K562 (cell line): Measurements from ENCODE around the gene DTHD1. TPM values are rescaled to one million over a fixed set of nuclear protein-coding genes. Genes with fewer than 3 reads are reported as not detected.

ENCODE experiments used
- ATAC-seq: fragments of 200-7000 bp; cut with Tn5 transposase; 3 replicates; pipeline ENCODE4 v1.9.1; 2020; ENCODE audit warnings: moderate library complexity
- BruUV-seq: library from RNA; stranded (reverse); fragments of 400-500 nt; replicated peaks from 2 replicates; lab custom pipeline; 2021; lab: Mats Ljungman, UMichigan
- CTCF ChIA-PET: fragments of 300-600 bp; formaldehyde crosslinking; extraction: SDS; loops from one replicate; lab custom pipeline; 2021; ENCODE audit warnings: low intra/inter-chr PET ratio; lab: Yijun Ruan, JAX
- POLR2A ChIA-PET: fragments of 300-600, 350-650 bp; sonication (Branson Sonifier 250); formaldehyde crosslinking; extraction: SDS; loops from one replicate; lab custom pipeline; 2021; ENCODE audit warnings: antibody characterized with exemption, inconsistent platforms; lab: Yijun Ruan, JAX
- DNase-seq, 4 experiments: peaks; one replicate each; pipeline versions ENCODE4 v3.0.0 to v3.0.0-alpha.2; 2011 to 2018; ENCODE audit warnings: low spot score in 3 of 4, mixed read lengths in 3 of 4; ENCODE audit errors: extremely low read depth in 1 of 4
- FAIRE-seq: peaks from 2 replicates; lab custom pipeline; 2011; peaks lifted over from hg19 to GRCh38; lab: Jason Lieb, UNC
- H2AFZ ChIP-seq: 2 replicates; pipeline ENCODE4 v1.6.0; 2011; ENCODE audit warnings: low read depth, low read length, control low read depth, inconsistent platforms
- H3K27ac ChIP-seq: fragments of 200-600 bp; 3 replicates; pipeline ENCODE4 v1.8.0; 2011; ENCODE audit warnings: low read depth, mild to moderate bottlenecking, control low read depth, inconsistent platforms, low read length, moderate library complexity, mixed read lengths; ENCODE audit errors: extremely low read depth
- H3K27me3 ChIP-seq, 2 experiments: fragments of 300-600 bp in 1 of 2; 2 replicates in 1 of 2; 3 replicates in 1 of 2; pipeline versions ENCODE4 v1.6.0 to v1.8.0; 2011; ENCODE audit warnings: inconsistent platforms in 2 of 2, low read length in 2 of 2, mild to moderate bottlenecking in 1 of 2, mixed read lengths in 1 of 2, moderate library complexity in 1 of 2; ENCODE audit not compliant: control insufficient read depth in 2 of 2, insufficient read depth in 2 of 2
- H3K36me3 ChIP-seq: fragments of 300-600 bp; 3 replicates; pipeline ENCODE4 v1.8.0; 2011; ENCODE audit warnings: mild to moderate bottlenecking, low read length, inconsistent platforms; ENCODE audit not compliant: control insufficient read depth, insufficient read depth
- H3K4me1 ChIP-seq, 2 experiments: fragments of 200-600 bp in 1 of 2; replicated peaks in 1 of 2; 2 replicates in 1 of 2; 3 replicates in 1 of 2; pipeline versions ENCODE4 v1.5.1 to v1.8.0; 2011; ENCODE audit warnings: inconsistent platforms in 2 of 2, low read length in 2 of 2, mild to moderate bottlenecking in 1 of 2, mixed read lengths in 1 of 2, moderate library complexity in 1 of 2; ENCODE audit not compliant: control insufficient read depth in 2 of 2, insufficient read depth in 2 of 2
- H3K4me2 ChIP-seq: 2 replicates; pipeline ENCODE4 v1.6.1; 2011; ENCODE audit warnings: low read length, control low read depth, inconsistent platforms, mixed read lengths; ENCODE audit not compliant: insufficient read depth
- H3K4me3 ChIP-seq: fragments of 200-600 bp; sonication (generic), shearing (Covaris generic); 2 replicates; pipeline ENCODE4 v1.5.1; 2016; ENCODE audit warnings: control low read depth, inconsistent platforms
- H3K79me2 ChIP-seq: fragments of 200-600 bp; 3 replicates; pipeline ENCODE4 v1.8.0; 2011; ENCODE audit warnings: low read length, inconsistent platforms; ENCODE audit not compliant: control insufficient read depth, insufficient read depth
- H3K9ac ChIP-seq, 2 experiments: 2 replicates each; pipeline versions ENCODE4 v1.6.0 to v1.6.1; 2011; ENCODE audit warnings: low read depth in 2 of 2, low read length in 2 of 2, control low read depth in 1 of 2, inconsistent platforms in 1 of 2, mild to moderate bottlenecking in 1 of 2, mixed read lengths in 1 of 2; ENCODE audit not compliant: insufficient read depth in 1 of 2
- H3K9me1 ChIP-seq: one replicate; pipeline ENCODE4 v1.6.0; 2011; ENCODE audit warnings: inconsistent platforms, mild to moderate bottlenecking, low read length, moderate library complexity; ENCODE audit not compliant: control insufficient read depth, insufficient read depth
- H3K9me3 ChIP-seq: replicated peaks from 2 replicates; pipeline ENCODE4 v1.5.1; 2011; ENCODE audit warnings: low read depth, low read length, inconsistent platforms; ENCODE audit not compliant: control insufficient read depth, insufficient read depth
- H4K20me1 ChIP-seq: replicated peaks from 2 replicates; pipeline ENCODE4 v1.6.1; 2011; ENCODE audit warnings: low read length, inconsistent platforms, mixed read lengths; ENCODE audit not compliant: control insufficient read depth, insufficient read depth
- ATF1 ChIP-seq, 2 experiments: fragments of 450-650 bp in 1 of 2; IDR thresholded peaks; 2 replicates each; pipeline ENCODE4 v1.6.1; 2016; ENCODE audit warnings: missing compliant biosample characterization in 1 of 2, missing genetic modification characterization in 1 of 2
- ELF4 ChIP-seq: fragments of 450-650 bp; formaldehyde crosslinking; IDR thresholded peaks from 2 replicates; pipeline ENCODE4 v1.4.0; 2022; ENCODE audit warnings: missing genetic modification characterization
- FOXA3 ChIP-seq, 2 experiments: fragments of 450-650 bp in 1 of 2; sonication (generic) in 1 of 2; formaldehyde crosslinking; IDR thresholded peaks in 1 of 2; conservative IDR thresholded peaks in 1 of 2; 2 replicates each; pipeline versions ENCODE4 v1.4.0 to v1.8.0; 2020 to 2022; ENCODE audit warnings: mild to moderate bottlenecking in 2 of 2, missing genetic modification reagents in 1 of 2
- HMG20B ChIP-seq: fragments of 250-450 bp; sonication (Bioruptor Pico); IDR thresholded peaks from 2 replicates; pipeline ENCODE4 v1.5.0; 2021; ENCODE audit warnings: mild to moderate bottlenecking
- KLF6 ChIP-seq: fragments of 250-450 bp; sonication (Bioruptor Pico); IDR thresholded peaks from 2 replicates; pipeline ENCODE4 v1.4.0; 2020; ENCODE audit warnings: mild to moderate bottlenecking, moderate library complexity, borderline replicate concordance
- L3MBTL2 ChIP-seq: fragments of 450-650 bp; IDR thresholded peaks from 2 replicates; pipeline ENCODE4 v1.6.1; 2016; ENCODE audit warnings: mild to moderate bottlenecking, moderate library complexity
- LEF1 ChIP-seq: fragments of 450-650 bp; IDR thresholded peaks from 2 replicates; pipeline ENCODE4 v1.6.1; 2016; ENCODE audit warnings: mild to moderate bottlenecking
- MYC ChIP-seq, 2 experiments: fragments of 250-450 bp in 1 of 2; sonication (Bioruptor Pico) in 1 of 2; IDR thresholded peaks; 2 replicates each; pipeline versions ENCODE4 v1.5.1 to v1.6.1; 2012 to 2021; ENCODE audit warnings: low read depth in 2 of 2, borderline replicate concordance in 1 of 2, improper control_type of control experiment in 1 of 2, low read length in 1 of 2, mild to moderate bottlenecking in 1 of 2, moderate library complexity in 1 of 2
- NCOR1 ChIP-seq: fragments of 450-650 bp; IDR thresholded peaks from 2 replicates; pipeline ENCODE4 v1.6.1; 2016; ENCODE audit warnings: mild to moderate bottlenecking, moderate library complexity
- NFE2L1 ChIP-seq: fragments of 450-650 bp; IDR thresholded peaks from 2 replicates; pipeline ENCODE4 v1.6.1; 2016; ENCODE audit warnings: missing genetic modification characterization, low read depth, mild to moderate bottlenecking, missing compliant biosample characterization, moderate library complexity, borderline replicate concordance
- NR3C1 ChIP-seq: sonication (generic); formaldehyde crosslinking; IDR thresholded peaks from 2 replicates; pipeline ENCODE4 v1.8.1; 2022; ENCODE audit warnings: missing genetic modification reagents
- NRF1 ChIP-seq, 2 experiments: fragments of 450-650 bp; IDR thresholded peaks in 1 of 2; conservative IDR thresholded peaks in 1 of 2; 2 replicates each; pipeline ENCODE4 v1.6.1; 2014; ENCODE audit warnings: mild to moderate bottlenecking in 2 of 2
- PHF20 ChIP-seq: fragments of 450-650 bp; IDR thresholded peaks from 2 replicates; pipeline ENCODE4 v1.6.1; 2018; ENCODE audit not compliant: partially characterized antibody
- PYGO2 ChIP-seq: fragments of 450-650 bp; IDR thresholded peaks from 2 replicates; pipeline ENCODE4 v1.6.1; 2016; ENCODE audit warnings: mild to moderate bottlenecking, missing genetic modification characterization, moderate library complexity, missing compliant biosample characterization
- SRSF1 ChIP-seq: fragments of 200-400 bp; formaldehyde crosslinking; IDR thresholded peaks from 2 replicates; pipeline ENCODE4 v1.6.1; 2017; ENCODE audit warnings: mild to moderate bottlenecking, low read depth, low read length, moderate library complexity
- TCF7 ChIP-seq: sonication (generic); IDR thresholded peaks from 2 replicates; pipeline ENCODE4 v1.6.1; 2016; ENCODE audit warnings: antibody characterized with exemption, borderline replicate concordance
- YBX1 ChIP-seq: fragments of 450-650 bp; IDR thresholded peaks from 2 replicates; pipeline ENCODE4 v1.7.1; 2016; ENCODE audit warnings: mild to moderate bottlenecking
- ZBTB8A ChIP-seq: fragments of 450-650 bp; IDR thresholded peaks from 2 replicates; pipeline ENCODE4 v1.6.1; 2018; ENCODE audit warnings: mild to moderate bottlenecking, moderate library complexity; ENCODE audit not compliant: partially characterized antibody
- ZNF41 ChIP-seq: fragments of 250-450 bp; sonication (Bioruptor Pico); conservative IDR thresholded peaks from 2 replicates; pipeline ENCODE4 v1.4.0; 2020; ENCODE audit warnings: mild to moderate bottlenecking
- WGBS: fragments of 100-300 bp; shearing (Covaris generic); methylation state at CpG from one replicate; pipeline ENCODE4 v1.1.6; 2016; ENCODE audit warnings: low coverage, mixed read lengths; ENCODE audit not compliant: insufficient coverage; ENCODE audit errors: missing lambda C conversion rate; 5-methylcytosine and 5-hydroxymethylcytosine counted together
- in situ Hi-C: fragments of 300-500 bp; cut with MboI; formaldehyde crosslinking; loops from 4 replicates; pipeline ENCODE4 v1.15.0; 2018; ENCODE audit warnings: inconsistent platforms, mixed read lengths
- intact Hi-C: fragments of 100-400 bp; cut with micrococcal nuclease; formaldehyde crosslinking; loops from 2 replicates; pipeline ENCODE4 v1.14.2; 2022
- polyA plus RNA-seq, 8 experiments: library from polyadenylated mRNA; depleted of rRNA in 4 of 8; stranded (reverse) in 5 of 8; unstranded in 3 of 8; fragments of >200 nt; fragmentation: Nextera tagmentation in 2 of 8; fragmentation: Illumina TruSeq in 1 of 8; extraction: Ambion mirVana in 2 of 8; extraction: Trizol in 1 of 8; gene quantifications; 2 replicates each; pipeline versions ENCODE4 v1.2.1 to v1.2.3, GENCODE V29; 2011 to 2014; ENCODE audit warnings: inconsistent platforms in 1 of 8, missing spikeins in 1 of 8
- total RNA-seq, 7 experiments: library from RNA; depleted of rRNA in 6 of 7; stranded (reverse); fragments of >200 nt in 6 of 7; fragmentation: Illumina TruSeq in 2 of 7; extraction: Trizol in 2 of 7; gene quantifications; 2 replicates each; pipeline versions ENCODE4 v1.2.1 to v1.2.3, GENCODE V29; 2011 to 2021; ENCODE audit warnings: low replicate concordance in 1 of 7

DTHD1 gene
- total and polyA plus RNA-seq, 9 of the 15 experiments (the other 6 are each of a cell fraction or from before 2014, with no cell fraction given), result not detected

GRCh38 chr4:36324808-36325207, 43.4 kb downstream of the DTHD1 start:
- ATAC-seq (no peak), DNase-seq (no peak), FAIRE-seq (no peak)
- no peaks in the 10 kb centered on the region for H3K27me3 ChIP-seq
- no peaks in the 10 kb centered on the region for H3K79me2 ChIP-seq
- no peak overlapping the region for H3K9ac ChIP-seq
- no peak for TF ChIP-seq NFE2L1
- no peak for TF ChIP-seq KLF6 (CRISPR knock-in tag)
- no peak for TF ChIP-seq ZBTB8A
- TF ChIP-seq MYC (IDR thresholded peaks at IDR 0.05; ENCODE audit: low read depth, low read length), result no peak
- TF ChIP-seq MYC (CRISPR knock-in tag; IDR thresholded peaks at IDR 0.05; ENCODE audit: borderline replicate concordance, low read depth), result no peak
- TF ChIP-seq ELF4 (CRISPR knock-in tag), result no peak
- TF ChIP-seq TCF7, result no peak
- TF ChIP-seq NRF1 (conservative IDR thresholded peaks at IDR 0.05 in 1 of 2, IDR thresholded peaks at IDR 0.05 in 1 of 2), result no peak
- no peak for TF ChIP-seq ATF1 (CRISPR knock-in tag; IDR thresholded peaks at IDR 0.05)
- TF ChIP-seq ATF1 (tag; IDR thresholded peaks at IDR 0.05), result no peak
- TF ChIP-seq PHF20, result no peak
- TF ChIP-seq YBX1, result no peak
- TF ChIP-seq SRSF1, result no peak
- no peak for TF ChIP-seq NCOR1
- TF ChIP-seq FOXA3 (CRISPR knock-in tag; conservative IDR thresholded peaks at IDR 0.05 in 1 of 2, IDR thresholded peaks at IDR 0.05 in 1 of 2), result no peak
- no peak for TF ChIP-seq L3MBTL2
- TF ChIP-seq HMG20B, result no peak
- no peak for TF ChIP-seq LEF1
- TF ChIP-seq ZNF41 (CRISPR knock-in tag), result no peak
- no peak for TF ChIP-seq PYGO2 (tag)
- no peak for TF ChIP-seq NR3C1 (CRISPR knock-in tag)
- no peak overlapping the region for H3K27ac ChIP-seq
- POLR2A ChIA-PET, result no interaction called here
- no peaks in the 10 kb centered on the region for H3K4me1 ChIP-seq
- no TSS peak for BruUV-seq
- no peaks in the 10 kb centered on the region for H3K9me3 ChIP-seq
- no peaks in the 10 kb centered on the region for H4K20me1 ChIP-seq
- WGBS, result 0% methylated on average over 4 of the region's 4 CpGs
- in situ Hi-C loops (no loop called here), intact Hi-C loops (no loop called here)
- no peak overlapping the region for H2AFZ ChIP-seq
- no peaks in the 10 kb centered on the region for H3K9me1 ChIP-seq
- no peak overlapping the region for H3K4me2 ChIP-seq
- no peak overlapping the region for H3K4me3 ChIP-seq
- H3K36me3 ChIP-seq, result no peaks in the 10 kb centered on the region
- CTCF ChIA-PET, result no interaction called here
